Skeletal muscle tissue (tissue), 4 donors: Measurements from ENCODE around the gene KANK2. TPM values are rescaled to one million over a fixed set of nuclear protein-coding genes. Genes with fewer than 3 reads are reported as not detected.

Experiments used
- H3K27ac ChIP-seq: one replicate; pipeline ENCODE4 v1.7.0; 2013; ENCODE audit warnings: mild to moderate bottlenecking, low read depth, low read length, inconsistent platforms
- H3K27me3 ChIP-seq, 3 donors: one replicate each; pipeline ENCODE4 v1.7.0; 2013; ENCODE audit warnings: low read length in 3 of 3; ENCODE audit not compliant: control insufficient read depth in 3 of 3, insufficient read depth in 3 of 3
- H3K36me3 ChIP-seq, 3 donors: one replicate each; pipeline ENCODE4 v1.7.0; 2013; ENCODE audit warnings: low read length in 3 of 3; ENCODE audit not compliant: control insufficient read depth in 3 of 3, insufficient read depth in 3 of 3
- H3K4me1 ChIP-seq, 3 donors: one replicate each; pipeline ENCODE4 v1.7.0; 2013; ENCODE audit warnings: low read length in 3 of 3, mild to moderate bottlenecking in 3 of 3; ENCODE audit not compliant: control insufficient read depth in 3 of 3, insufficient read depth in 3 of 3
- H3K4me3 ChIP-seq, 3 donors: one replicate each; pipeline ENCODE4 v1.7.0; 2013; ENCODE audit warnings: low read length in 3 of 3
- H3K9ac ChIP-seq, 3 donors: one replicate each; pipeline ENCODE4 v1.7.0; 2013; ENCODE audit warnings: low read length in 3 of 3, mild to moderate bottlenecking in 3 of 3, moderate library complexity in 2 of 3, low read depth in 1 of 3
- H3K9me3 ChIP-seq, 3 donors: one replicate each; pipeline ENCODE4 v1.7.0; 2013; ENCODE audit warnings: low read length in 3 of 3; ENCODE audit not compliant: control insufficient read depth in 3 of 3
- total RNA-seq: library from RNA; depleted of rRNA; stranded (reverse); fragments of >200 nt; gene quantifications from one replicate; pipeline ENCODE4 v1.2.3, GENCODE V29; 2014
- donor health status: Osteomylitis.

Gene KANK2
- total RNA-seq, 1 donor from 2014 or later, result 53.2 TPM

- peaks cover 5 to 27% (median 13%) of the 10 kb centered on the region in 3 donors for H3K36me3 ChIP-seq
- H3K4me3 ChIP-seq, result no peak overlapping the region
- H3K9me3 ChIP-seq, result peaks cover 3 to 16% (median 3%) of the 10 kb centered on the region in 3 donors
- H3K9ac ChIP-seq, result no peak overlapping the region
- H3K27me3 ChIP-seq, result no peaks in the 10 kb centered on the region
- no peak overlapping the region for H3K27ac ChIP-seq
- H3K4me1 ChIP-seq, result peaks cover 5 to 7% (median 5%) of the 10 kb centered on the region in 3 donors
Measured at GRCh38 chr19:11238781-11239376, 41.5 kb upstream of the KANK2 start.

DNA sequence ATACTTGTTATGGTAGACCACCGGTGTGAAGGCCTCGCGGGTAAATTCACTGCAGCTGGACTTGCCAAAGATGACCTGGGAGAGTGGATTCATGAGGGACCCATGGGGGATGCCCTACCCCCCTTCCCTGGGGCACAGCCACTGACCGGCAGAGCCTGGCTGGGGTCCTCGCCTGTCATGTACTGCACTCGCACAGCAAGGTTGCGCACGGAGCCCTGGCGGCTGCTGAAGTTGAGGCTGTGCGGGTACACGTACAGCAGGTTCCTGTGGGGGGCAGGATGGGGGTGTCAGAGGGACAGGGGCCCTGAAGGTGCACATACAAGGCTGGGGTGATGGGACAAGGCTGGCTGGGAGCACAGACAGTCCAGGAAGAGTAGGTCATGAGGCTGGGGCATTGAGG is 40.7 kb upstream of the KANK2 start:
- Histone ChIP-seq H3K27me3 (no peaks in the 10 kb centered on the region), H3K4me3 (no peak overlapping the region), H3K9me3 (peaks cover 3 to 16% (median 3%) of the 10 kb centered on the region in 3 donors), H3K4me1 (peaks cover 0 to 2% (median 0%) of the 10 kb centered on the region in 3 donors), H3K36me3 (peaks cover 5 to 26% (median 14%) of the 10 kb centered on the region in 3 donors), H3K27ac (no peak overlapping the region), H3K9ac (no peak overlapping the region)

DNA sequence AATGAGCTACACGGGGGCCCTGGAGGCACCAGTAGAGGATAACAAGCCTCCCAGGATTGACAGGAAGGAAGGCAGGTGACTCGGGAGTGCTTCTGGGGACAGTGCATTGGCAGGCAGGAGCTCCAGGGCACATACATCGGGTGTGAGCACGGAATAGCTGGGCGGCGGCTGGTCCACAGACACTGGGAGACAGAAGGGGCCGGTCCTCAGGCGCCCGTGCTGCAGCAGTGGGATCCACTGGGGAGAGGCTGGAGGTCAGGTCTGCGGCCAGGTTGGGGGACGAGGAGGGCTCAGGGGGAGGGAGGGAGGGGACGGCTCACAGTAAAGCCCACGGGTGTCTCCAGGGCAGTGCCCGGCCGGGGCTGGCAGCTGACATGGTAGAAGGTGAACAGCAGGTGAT is 40.0 kb upstream of the KANK2 start:
- Histone ChIP-seq H3K4me3 (no peak overlapping the region), H3K4me1 (no peaks in the 10 kb centered on the region), H3K36me3 (peaks cover 13 to 29% (median 21%) of the 10 kb centered on the region in 3 donors), H3K27me3 (no peaks in the 10 kb centered on the region), H3K9ac (no peak overlapping the region), H3K9me3 (peaks cover 3 to 16% (median 3%) of the 10 kb centered on the region in 3 donors), H3K27ac (no peak overlapping the region)

DNA sequence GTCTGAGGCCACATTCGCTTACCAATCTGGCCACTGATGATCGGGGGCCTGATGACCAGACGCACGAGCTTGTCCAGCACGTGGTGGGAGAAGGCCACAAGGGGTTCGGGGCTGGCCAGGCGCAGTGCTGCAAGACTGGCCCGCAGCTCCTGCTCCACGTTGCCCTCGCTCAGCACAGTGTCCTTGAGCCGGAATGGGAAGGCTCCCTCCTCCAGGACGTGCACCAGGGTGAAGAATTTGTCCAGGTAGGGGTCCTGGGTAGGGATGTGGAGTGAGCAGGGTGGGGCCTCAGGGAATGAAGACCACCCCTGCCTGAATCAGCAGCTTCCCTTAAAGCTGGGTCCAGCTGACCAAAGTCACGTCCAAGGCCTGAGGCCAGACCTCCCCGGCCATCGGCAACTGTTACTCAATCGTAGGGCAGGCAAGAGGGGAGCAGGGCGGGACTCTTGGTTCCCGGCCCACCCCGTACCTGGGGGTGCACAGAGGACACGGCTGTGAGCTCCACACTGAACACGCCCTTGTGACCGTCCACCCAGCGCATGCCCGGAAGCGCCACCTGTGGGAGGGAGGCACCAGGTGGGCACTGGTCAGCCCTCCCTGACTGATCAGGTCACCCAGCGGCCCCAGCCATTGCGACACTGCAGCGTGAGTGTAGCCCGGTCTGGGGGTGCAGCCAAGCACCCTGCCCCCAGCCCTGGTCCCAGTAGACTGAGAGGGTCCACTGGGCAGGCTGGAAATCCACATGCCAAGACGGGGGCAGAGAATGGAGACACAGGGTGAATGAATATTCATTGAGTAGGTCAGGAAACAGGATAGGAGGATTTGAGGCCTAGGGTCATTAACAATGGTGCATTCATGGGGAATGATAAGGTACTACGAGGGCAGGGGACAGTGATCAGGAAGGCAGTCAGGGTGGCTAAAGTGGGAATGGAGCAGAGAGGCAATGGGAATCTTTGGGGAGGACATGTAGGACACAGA is 39.3 kb upstream of the KANK2 start:
- Histone ChIP-seq H3K4me3 (no peak overlapping the region), H3K27ac (no peak overlapping the region), H3K9me3 (peaks cover 3 to 16% (median 3%) of the 10 kb centered on the region in 3 donors), H3K36me3 (peaks cover 17 to 30% (median 25%) of the 10 kb centered on the region in 3 donors), H3K4me1 (no peaks in the 10 kb centered on the region), H3K9ac (no peak overlapping the region), H3K27me3 (no peaks in the 10 kb centered on the region)

DNA sequence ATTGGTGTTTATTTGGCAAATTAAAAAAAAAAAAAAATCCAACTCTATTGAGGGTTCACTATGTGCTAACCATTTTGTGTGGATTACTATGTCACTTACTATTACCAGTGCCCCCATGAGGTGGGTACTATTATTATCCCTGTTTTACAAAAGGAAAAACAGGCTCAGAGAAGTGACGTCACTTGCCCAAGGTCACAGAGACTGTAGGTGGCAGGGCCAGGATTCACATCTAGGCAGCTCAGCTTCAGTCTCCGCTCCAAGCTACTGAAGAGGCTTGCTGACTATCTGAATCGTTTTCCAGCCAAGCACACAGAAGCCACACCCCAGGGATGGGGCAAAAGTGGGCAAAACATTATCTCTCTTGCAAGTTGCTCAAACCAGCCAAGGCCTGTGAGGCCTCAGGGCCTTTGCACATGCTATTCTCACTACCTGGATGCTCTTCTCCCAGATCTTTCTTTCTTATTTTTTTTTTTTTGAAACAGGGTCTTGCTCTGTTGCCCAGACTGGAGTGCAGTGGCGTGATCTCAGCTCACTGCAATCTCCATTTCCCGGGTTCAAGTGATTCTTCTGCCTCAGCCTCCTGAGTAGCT is 37.2 kb upstream of the KANK2 start:
- Histone ChIP-seq H3K4me3 (no peak overlapping the region), H3K4me1 (no peaks in the 10 kb centered on the region), H3K36me3 (peaks cover 17 to 27% (median 27%) of the 10 kb centered on the region in 3 donors), H3K9me3 (peaks cover 3 to 13% (median 3%) of the 10 kb centered on the region in 3 donors), H3K9ac (no peak overlapping the region), H3K27me3 (no peaks in the 10 kb centered on the region), H3K27ac (no peak overlapping the region)

- Histone ChIP-seq H3K4me1 (no peaks in the 10 kb centered on the region), H3K9ac (no peak overlapping the region), H3K27ac (no peak overlapping the region), H3K36me3 (peaks cover 17 to 27% (median 23%) of the 10 kb centered on the region in 3 donors), H3K4me3 (no peak overlapping the region), H3K9me3 (peaks cover 0 to 2% (median 0%) of the 10 kb centered on the region in 3 donors), H3K27me3 (no peaks in the 10 kb centered on the region)
Measured at GRCh38 chr19:11233073-11233472, 35.7 kb upstream of the KANK2 start.

- Histone ChIP-seq H3K9ac (no peak overlapping the region), H3K9me3 (no peaks in the 10 kb centered on the region), H3K4me3 (no peak overlapping the region), H3K27me3 (no peaks in the 10 kb centered on the region), H3K4me1 (no peaks in the 10 kb centered on the region), H3K27ac (no peak overlapping the region), H3K36me3 (peaks cover 17 to 25% (median 23%) of the 10 kb centered on the region in 3 donors)
Measured at GRCh38 chr19:11232555-11232954, 35.2 kb upstream of the KANK2 start.

DNA sequence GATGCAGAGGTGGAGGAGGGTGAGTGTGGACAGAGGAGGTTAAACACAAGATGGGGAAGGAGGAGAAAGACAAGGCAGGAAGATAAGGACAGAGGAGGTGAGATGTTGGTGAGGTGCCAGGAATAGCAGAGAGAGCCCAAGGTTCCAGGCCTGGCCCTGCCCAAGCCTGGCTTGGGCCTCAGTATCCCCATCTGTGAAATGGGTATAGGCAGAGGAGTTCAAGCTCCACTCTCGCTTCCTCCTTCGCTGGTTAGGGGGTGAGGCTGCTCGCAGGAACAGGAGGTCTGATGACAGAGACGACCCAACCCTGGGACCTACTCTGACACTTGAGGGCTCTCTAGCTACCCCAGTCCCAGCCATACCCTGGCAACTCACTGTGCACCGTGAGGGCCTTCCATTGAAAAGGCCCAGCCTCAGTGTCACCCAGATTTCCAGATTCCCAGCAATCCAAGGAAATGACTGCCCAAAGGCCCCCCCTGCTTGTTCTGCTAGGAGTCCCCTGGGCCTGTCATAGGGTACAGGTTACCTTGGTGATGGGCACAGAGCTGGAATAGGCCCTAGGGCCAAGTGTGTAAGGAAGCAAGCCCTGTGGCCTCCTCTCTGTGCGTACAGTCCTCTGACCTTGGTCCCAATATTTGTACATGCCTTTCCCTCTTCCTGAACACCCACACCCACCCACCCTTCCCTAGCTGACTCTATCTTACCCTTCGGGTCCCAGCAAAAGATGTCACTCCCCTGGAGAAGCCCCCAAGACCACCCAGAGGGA is 33.5 kb upstream of the KANK2 start:
- Histone ChIP-seq H3K4me1 (no peaks in the 10 kb centered on the region), H3K27ac (no peak overlapping the region), H3K36me3 (peaks cover 12 to 31% (median 21%) of the 10 kb centered on the region in 3 donors), H3K9me3 (no peaks in the 10 kb centered on the region), H3K27me3 (no peaks in the 10 kb centered on the region), H3K4me3 (no peak overlapping the region), H3K9ac (no peak overlapping the region)

DNA sequence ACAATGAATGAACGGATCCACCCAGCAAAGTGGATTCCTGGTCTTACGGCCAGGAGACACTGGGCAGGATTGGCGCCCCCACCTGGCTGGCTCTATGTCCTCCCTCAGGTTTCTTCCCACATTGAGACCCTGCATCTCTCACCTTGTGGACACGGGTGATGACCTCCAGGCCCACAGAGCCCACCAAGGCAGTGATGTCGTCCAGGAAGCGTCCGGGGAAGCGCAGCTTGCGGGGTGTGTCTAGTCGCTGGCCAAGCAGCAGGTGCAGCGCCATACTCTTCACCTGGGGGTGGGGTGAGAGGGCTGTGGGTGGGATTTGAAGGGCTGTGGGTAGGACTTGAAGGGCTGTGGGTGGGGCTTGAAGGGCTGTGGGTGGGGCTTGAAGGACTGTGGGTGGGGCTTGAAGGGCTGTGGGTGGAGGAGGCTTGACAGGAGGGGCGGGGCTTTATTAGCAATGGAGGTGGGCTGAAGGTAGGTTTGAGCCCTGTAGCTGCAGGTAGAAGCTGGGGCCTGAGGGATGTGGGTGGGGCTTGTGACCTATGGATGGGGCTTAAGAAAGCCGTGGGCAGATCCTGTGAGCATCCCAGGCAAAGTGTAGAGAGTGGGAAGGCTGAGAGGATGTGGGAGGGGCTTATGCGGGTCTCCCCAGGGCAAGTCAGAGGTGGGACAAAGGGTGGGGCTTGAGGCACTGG is 30.0 kb upstream of the KANK2 start:
- Histone ChIP-seq H3K9ac (no peak overlapping the region), H3K27ac (no peak overlapping the region), H3K9me3 (no peaks in the 10 kb centered on the region), H3K27me3 (no peaks in the 10 kb centered on the region), H3K4me3 (no peak overlapping the region), H3K4me1 (no peaks in the 10 kb centered on the region), H3K36me3 (peaks cover 5 to 30% (median 22%) of the 10 kb centered on the region in 3 donors)
